Upper lobe of left lung (tissue), 4 donors: ENCODE measurements around the gene HBD.

ENCODE experiments used
- EP300 ChIP-seq, 4 donors: sonication (generic); formaldehyde crosslinking; IDR thresholded peaks; one replicate each; pipeline ENCODE4 v1.5.1; 2017; ENCODE audit warnings: antibody characterized with exemption in 4 of 4, control low read depth in 2 of 4
- POLR2A ChIP-seq, 4 donors: fragments of 450-650 bp; IDR thresholded peaks; one replicate each; pipeline ENCODE4 v1.5.1; 2016 to 2017; ENCODE audit warnings: antibody characterized with exemption in 4 of 4, mild to moderate bottlenecking in 2 of 4
- TF ChIP-seq, protein P1 (sequence below), 6 experiments: fragments of 450-650 bp in 4 of 6; fragments of 200-600 bp in 2 of 6; sonication (generic) in 2 of 6; IDR thresholded peaks; one replicate each; pipeline ENCODE4 v1.5.1; 2016 to 2019; ENCODE audit warnings: antibody characterized with exemption in 6 of 6

DNA sequence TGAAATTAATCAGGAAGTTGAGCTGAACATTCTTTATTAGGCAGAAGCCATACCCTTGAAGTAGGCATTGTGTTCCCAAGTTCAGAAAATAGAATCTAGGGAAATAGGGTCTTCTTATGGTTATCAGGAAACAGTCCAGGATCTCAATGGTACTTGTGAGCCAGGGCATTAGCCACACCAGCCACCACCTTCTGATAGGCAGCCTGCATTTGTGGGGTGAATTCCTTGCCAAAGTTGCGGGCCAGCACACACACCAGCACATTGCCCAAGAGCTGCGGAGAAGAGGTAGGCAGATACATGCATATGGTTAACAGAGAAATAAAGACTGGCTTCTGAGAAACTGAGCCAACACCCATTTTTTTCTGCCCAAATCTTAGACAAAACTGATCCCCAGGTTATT is 1.5 kb downstream of the HBD start:
- TF ChIP-seq, protein P1, sequence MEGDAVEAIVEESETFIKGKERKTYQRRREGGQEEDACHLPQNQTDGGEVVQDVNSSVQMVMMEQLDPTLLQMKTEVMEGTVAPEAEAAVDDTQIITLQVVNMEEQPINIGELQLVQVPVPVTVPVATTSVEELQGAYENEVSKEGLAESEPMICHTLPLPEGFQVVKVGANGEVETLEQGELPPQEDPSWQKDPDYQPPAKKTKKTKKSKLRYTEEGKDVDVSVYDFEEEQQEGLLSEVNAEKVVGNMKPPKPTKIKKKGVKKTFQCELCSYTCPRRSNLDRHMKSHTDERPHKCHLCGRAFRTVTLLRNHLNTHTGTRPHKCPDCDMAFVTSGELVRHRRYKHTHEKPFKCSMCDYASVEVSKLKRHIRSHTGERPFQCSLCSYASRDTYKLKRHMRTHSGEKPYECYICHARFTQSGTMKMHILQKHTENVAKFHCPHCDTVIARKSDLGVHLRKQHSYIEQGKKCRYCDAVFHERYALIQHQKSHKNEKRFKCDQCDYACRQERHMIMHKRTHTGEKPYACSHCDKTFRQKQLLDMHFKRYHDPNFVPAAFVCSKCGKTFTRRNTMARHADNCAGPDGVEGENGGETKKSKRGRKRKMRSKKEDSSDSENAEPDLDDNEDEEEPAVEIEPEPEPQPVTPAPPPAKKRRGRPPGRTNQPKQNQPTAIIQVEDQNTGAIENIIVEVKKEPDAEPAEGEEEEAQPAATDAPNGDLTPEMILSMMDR (IDR thresholded peaks at IDR 0.05): no peak
- no peak for TF ChIP-seq POLR2A (IDR thresholded peaks at IDR 0.05)
- TF ChIP-seq EP300 (IDR thresholded peaks at IDR 0.05): no peak
